GM21381 (cell line): ENCODE measurements around the gene ASB3.
"Not testable (repeated sequence)": the region's sequence is repeated elsewhere in the genome, so short reads cannot be mapped to it uniquely, and the experiment has no call there.

Experiments used
- ATAC-seq: cut with Tn5 transposase; IDR thresholded peaks from one replicate; pipeline ENCODE4 v1.9.1; 2021; ENCODE audit warnings: mild to moderate bottlenecking, moderate library complexity; ENCODE audit not compliant: unreplicated experiment

ASB3 gene

GRCh38 chr2:53744395-53745065, 42.2 kb downstream of the ASB3 start:
- no peak for ATAC-seq

- no peak for ATAC-seq
Observed at GRCh38 chr2:53740170-53740569, 46.6 kb downstream of the ASB3 start.

- no peak for ATAC-seq
Observed at GRCh38 chr2:53739032-53739431, 47.7 kb downstream of the ASB3 start.

GRCh38 chr2:53737091-53737490, 49.7 kb downstream of the ASB3 start:
- ATAC-seq = no peak

GRCh38 chr2:53729143-53729762, 57.5 kb downstream of the ASB3 start:
- no peak for ATAC-seq

GRCh38 chr2:53727921-53728320, 58.8 kb downstream of the ASB3 start:
- ATAC-seq = no peak

GRCh38 chr2:53725662-53726061, 61.1 kb downstream of the ASB3 start:
- no peak for ATAC-seq

GRCh38 chr2:53724536-53724935, 62.2 kb downstream of the ASB3 start:
- no peak for ATAC-seq

- ATAC-seq = not testable (repeated sequence)
Observed at GRCh38 chr2:53720944-53721343, 65.8 kb downstream of the ASB3 start.

GRCh38 chr2:53715568-53715967, 71.2 kb downstream of the ASB3 start:
- ATAC-seq = no peak

GRCh38 chr2:53711271-53711780, 75.4 kb downstream of the ASB3 start:
- no peak for ATAC-seq

- no peak for ATAC-seq
Observed at GRCh38 chr2:53708988-53709387, 77.8 kb downstream of the ASB3 start.

- no peak for ATAC-seq
Observed at GRCh38 chr2:53701221-53701620, 85.5 kb downstream of the ASB3 start.

- ATAC-seq = no peak
Observed at GRCh38 chr2:53697686-53698085, 89.1 kb downstream of the ASB3 start.

- ATAC-seq = no peak
Observed at GRCh38 chr2:53697092-53697491, 89.7 kb downstream of the ASB3 start.

- no peak for ATAC-seq
Observed at GRCh38 chr2:53695575-53695974, 91.2 kb downstream of the ASB3 start.

- ATAC-seq = no peak
Observed at GRCh38 chr2:53694096-53694771, 92.5 kb downstream of the ASB3 start.

GRCh38 chr2:53690876-53691275, 95.9 kb downstream of the ASB3 start:
- no peak for ATAC-seq

GRCh38 chr2:53672881-53673522, 113.8 kb downstream of the ASB3 start:
- no peak for ATAC-seq

GRCh38 chr2:53670331-53670730, 116.4 kb downstream of the ASB3 start:
- ATAC-seq = no peak

GRCh38 chr2:53668624-53669026, 118.1 kb downstream of the ASB3 start:
- ATAC-seq = no peak
